Measurements from ENCODE around the gene CST7.
A peak's percentile ranks its signal among the peaks of the same experiment; 100 is the strongest.
"Not testable (repeated sequence)": the region's sequence is repeated elsewhere in the genome, so short reads cannot be mapped to it uniquely, and the experiment has no call there.

Gene CST7

GRCh38 chr20:24929867-24930723 lies 19.0 kb upstream of the CST7 start:
- DNase-seq, result peak; percentile 52

- DNase-seq, result not testable (repeated sequence)
These were observed 18.1 kb upstream of the CST7 start for GRCh38 chr20:24930724-24931688.

- DNase-seq, result peak; percentile 38
These were observed 17.2 kb upstream of the CST7 start for GRCh38 chr20:24931893-24932292.

- DNase-seq, result no peak
These were observed 15.7 kb upstream of the CST7 start for GRCh38 chr20:24933266-24933908.

GRCh38 chr20:24934101-24934661 lies 14.9 kb upstream of the CST7 start:
- no peak for DNase-seq

- DNase-seq, result no peak
These were observed 14.4 kb upstream of the CST7 start for GRCh38 chr20:24934716-24935115.

GRCh38 chr20:24935140-24935539 lies 13.9 kb upstream of the CST7 start:
- no peak for DNase-seq

GRCh38 chr20:24935766-24936525 lies 13.1 kb upstream of the CST7 start:
- DNase-seq, result no peak

GRCh38 chr20:24936526-24937407 lies 12.3 kb upstream of the CST7 start:
- DNase-seq, result no peak

- no peak for DNase-seq
These were observed 11.5 kb upstream of the CST7 start for GRCh38 chr20:24937579-24937978.

GRCh38 chr20:24938498-24938897 lies 10.6 kb upstream of the CST7 start:
- DNase-seq, result no peak

- DNase-seq, result no peak
These were observed 10.0 kb upstream of the CST7 start for GRCh38 chr20:24939036-24939435.

- no peak for DNase-seq
These were observed 6.4 kb upstream of the CST7 start for GRCh38 chr20:24942679-24943078.

GRCh38 chr20:24943196-24943595 lies 5.9 kb upstream of the CST7 start:
- no peak for DNase-seq

- DNase-seq, result no peak
These were observed 5.3 kb upstream of the CST7 start for GRCh38 chr20:24943731-24944130.

- not testable (repeated sequence) for DNase-seq
These were observed 2.7 kb upstream of the CST7 start for GRCh38 chr20:24946376-24946775.

GRCh38 chr20:24948396-24948938 lies 602 bp upstream of the CST7 start:
- DNase-seq, result not testable (repeated sequence)

GRCh38 chr20:24949756-24950127 lies 673 bp downstream of the CST7 start:
- peak; percentile 39 for DNase-seq

- no peak for DNase-seq
These were observed 1.2 kb downstream of the CST7 start for GRCh38 chr20:24950128-24950835.
